RPMI7951 (cell line): ENCODE data around the gene RNF148. TPM values are rescaled to one million over a fixed set of nuclear protein-coding genes. Genes with fewer than 3 reads are reported as not detected.

Experiments used
- total RNA-seq: library from RNA; depleted of rRNA; stranded (reverse); fragments of >200 nt; shearing (Covaris generic); gene quantifications from 2 replicates; pipeline ENCODE4 v1.2.3, GENCODE V29; 2014; rRNA removed

RNF148 gene
- total RNA-seq, 1 experiment from 2014 or later, result not detected

Other genes starting within 250 kb of the RNF148 start
- gene RNF133, start 3.8 kb downstream of the RNF148 start, total RNA-seq, result not detected in 2 replicates
- gene CADPS2, start 183.5 kb upstream of the RNF148 start, total RNA-seq, result 1.4 and 1.5 TPM in 2 replicates